ENCODE data around the gene EMD.
A peak's percentile ranks its signal among the peaks of the same experiment; 100 is the strongest.

EMD gene

DNA sequence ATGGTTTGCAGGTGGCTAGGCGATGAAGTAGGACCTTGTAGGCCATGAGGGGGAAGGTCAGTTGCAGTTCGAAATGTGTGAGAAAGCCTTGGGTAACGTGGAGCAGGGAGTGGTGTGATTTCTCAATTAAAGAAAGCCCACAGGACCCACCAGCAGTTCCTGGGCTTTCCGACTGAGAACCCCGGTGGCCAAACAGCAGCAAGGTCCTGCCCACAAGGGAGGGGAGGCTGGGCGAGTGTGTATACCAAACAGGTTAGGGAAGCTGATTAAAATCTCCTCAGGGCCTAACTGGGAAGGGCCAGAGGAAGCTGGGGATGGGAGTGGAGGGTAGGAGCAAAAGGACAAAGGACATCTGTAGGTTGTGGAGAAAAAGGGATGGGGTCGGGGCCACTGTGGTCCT is 51.8 kb downstream of the EMD start:
- DNase-seq (ENCODE audit: low read depth): peak; percentile 30
- no peak overlapping the region for H3K4me3 ChIP-seq (ENCODE audit: low read length)
- TF ChIP-seq, protein P1, sequence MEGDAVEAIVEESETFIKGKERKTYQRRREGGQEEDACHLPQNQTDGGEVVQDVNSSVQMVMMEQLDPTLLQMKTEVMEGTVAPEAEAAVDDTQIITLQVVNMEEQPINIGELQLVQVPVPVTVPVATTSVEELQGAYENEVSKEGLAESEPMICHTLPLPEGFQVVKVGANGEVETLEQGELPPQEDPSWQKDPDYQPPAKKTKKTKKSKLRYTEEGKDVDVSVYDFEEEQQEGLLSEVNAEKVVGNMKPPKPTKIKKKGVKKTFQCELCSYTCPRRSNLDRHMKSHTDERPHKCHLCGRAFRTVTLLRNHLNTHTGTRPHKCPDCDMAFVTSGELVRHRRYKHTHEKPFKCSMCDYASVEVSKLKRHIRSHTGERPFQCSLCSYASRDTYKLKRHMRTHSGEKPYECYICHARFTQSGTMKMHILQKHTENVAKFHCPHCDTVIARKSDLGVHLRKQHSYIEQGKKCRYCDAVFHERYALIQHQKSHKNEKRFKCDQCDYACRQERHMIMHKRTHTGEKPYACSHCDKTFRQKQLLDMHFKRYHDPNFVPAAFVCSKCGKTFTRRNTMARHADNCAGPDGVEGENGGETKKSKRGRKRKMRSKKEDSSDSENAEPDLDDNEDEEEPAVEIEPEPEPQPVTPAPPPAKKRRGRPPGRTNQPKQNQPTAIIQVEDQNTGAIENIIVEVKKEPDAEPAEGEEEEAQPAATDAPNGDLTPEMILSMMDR (IDR thresholded peaks at IDR 0.05; ENCODE audit: insufficient read depth, low read depth, low read length, missing control alignments): no peak
